ENCODE results near the gene MATN1. TPM values are rescaled to one million over a fixed set of nuclear protein-coding genes. Genes with fewer than 3 reads are reported as not detected.
"Not testable (repeated sequence)": the region's sequence is repeated elsewhere in the genome, so short reads cannot be mapped to it uniquely, and the experiment has no call there.

Gene MATN1
- total RNA-seq, 1 donor from 2014 or later: 0.47 TPM

DNA sequence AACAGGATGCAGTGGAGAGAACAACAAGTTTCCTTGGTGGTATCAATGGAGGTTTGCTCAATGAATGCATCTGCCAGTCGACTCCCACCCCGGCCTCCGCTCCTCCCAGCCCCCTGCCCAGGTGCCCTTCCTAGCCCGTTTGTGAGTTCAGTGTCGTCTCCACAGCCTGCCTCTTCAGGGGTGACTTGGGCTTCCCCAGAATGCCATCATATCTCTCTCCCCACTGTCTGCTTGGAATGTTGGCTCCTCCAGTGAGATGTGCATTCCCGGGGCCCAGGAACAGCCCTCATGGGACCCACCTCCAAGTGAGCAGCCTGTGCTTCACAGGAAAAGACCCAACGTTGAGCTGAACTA, 30.5 kb downstream of the MATN1 start:
- DNase-seq (ENCODE audit: low spot score): no peak
- Mint-ChIP-seq H3K27ac (ENCODE audit: unreplicated experiment) (no peak overlapping the region), H3K27me3 (ENCODE audit: low read depth) (peaks cover 52% of the 10 kb centered on the region), H3K36me3 (ENCODE audit: low read depth) (no peaks in the 10 kb centered on the region), H3K4me1 (ENCODE audit: low read depth) (peaks cover 3% of the 10 kb centered on the region), H3K9me3 (ENCODE audit: low read depth) (no peaks in the 10 kb centered on the region), H3K4me3 (ENCODE audit: unreplicated experiment) (no peak overlapping the region)
- TF ChIP-seq, protein P1, sequence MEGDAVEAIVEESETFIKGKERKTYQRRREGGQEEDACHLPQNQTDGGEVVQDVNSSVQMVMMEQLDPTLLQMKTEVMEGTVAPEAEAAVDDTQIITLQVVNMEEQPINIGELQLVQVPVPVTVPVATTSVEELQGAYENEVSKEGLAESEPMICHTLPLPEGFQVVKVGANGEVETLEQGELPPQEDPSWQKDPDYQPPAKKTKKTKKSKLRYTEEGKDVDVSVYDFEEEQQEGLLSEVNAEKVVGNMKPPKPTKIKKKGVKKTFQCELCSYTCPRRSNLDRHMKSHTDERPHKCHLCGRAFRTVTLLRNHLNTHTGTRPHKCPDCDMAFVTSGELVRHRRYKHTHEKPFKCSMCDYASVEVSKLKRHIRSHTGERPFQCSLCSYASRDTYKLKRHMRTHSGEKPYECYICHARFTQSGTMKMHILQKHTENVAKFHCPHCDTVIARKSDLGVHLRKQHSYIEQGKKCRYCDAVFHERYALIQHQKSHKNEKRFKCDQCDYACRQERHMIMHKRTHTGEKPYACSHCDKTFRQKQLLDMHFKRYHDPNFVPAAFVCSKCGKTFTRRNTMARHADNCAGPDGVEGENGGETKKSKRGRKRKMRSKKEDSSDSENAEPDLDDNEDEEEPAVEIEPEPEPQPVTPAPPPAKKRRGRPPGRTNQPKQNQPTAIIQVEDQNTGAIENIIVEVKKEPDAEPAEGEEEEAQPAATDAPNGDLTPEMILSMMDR (IDR thresholded peaks at IDR 0.05): no peak

DNA sequence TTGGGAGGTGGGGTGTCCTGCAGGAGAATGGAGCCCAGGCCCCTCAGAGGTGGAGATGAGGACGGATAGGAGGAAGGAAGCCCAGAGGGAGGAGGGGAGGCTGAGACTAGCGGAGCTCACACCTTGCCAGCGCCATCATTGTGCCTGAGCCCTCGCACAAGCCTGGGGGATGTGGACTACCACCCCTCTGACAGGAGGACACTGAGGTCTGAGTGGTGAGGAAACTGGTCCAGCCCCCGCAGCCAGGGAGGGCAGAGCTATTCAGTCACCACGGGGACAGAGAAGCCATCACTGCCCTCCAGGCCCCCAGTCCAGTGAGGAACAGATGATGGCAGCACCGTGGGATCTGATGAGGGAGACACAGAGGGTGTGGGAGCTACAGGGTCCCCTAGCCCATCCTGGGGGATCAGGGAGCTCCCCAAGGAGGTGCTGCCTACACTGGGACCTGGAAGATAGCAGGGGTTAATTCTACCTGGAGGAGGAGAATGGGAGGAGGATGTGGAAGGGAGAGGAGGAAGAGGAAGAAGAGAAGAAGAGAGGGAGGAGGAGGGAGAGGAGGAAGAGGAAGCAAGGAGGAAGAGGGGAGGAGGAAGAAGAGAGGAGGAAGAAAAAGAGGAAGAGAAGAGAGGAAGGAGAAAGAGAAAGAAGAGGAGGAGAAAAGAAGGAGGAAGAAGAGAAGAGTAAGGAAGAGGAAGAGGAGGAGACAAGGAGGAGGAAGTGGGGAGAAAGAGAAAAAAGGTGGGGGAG, 31.0 kb downstream of the MATN1 start:
- Mint-ChIP-seq H3K4me3 (ENCODE audit: unreplicated experiment) (no peak overlapping the region), H3K27ac (ENCODE audit: unreplicated experiment) (no peak overlapping the region), H3K27me3 (ENCODE audit: low read depth) (peaks cover 58% of the 10 kb centered on the region), H3K36me3 (ENCODE audit: low read depth) (no peaks in the 10 kb centered on the region), H3K9me3 (ENCODE audit: low read depth) (no peaks in the 10 kb centered on the region), H3K4me1 (ENCODE audit: low read depth) (peaks cover 3% of the 10 kb centered on the region)
- DNase-seq (ENCODE audit: low spot score): no peak
- TF ChIP-seq, protein P1 (IDR thresholded peaks at IDR 0.05): no peak

DNA sequence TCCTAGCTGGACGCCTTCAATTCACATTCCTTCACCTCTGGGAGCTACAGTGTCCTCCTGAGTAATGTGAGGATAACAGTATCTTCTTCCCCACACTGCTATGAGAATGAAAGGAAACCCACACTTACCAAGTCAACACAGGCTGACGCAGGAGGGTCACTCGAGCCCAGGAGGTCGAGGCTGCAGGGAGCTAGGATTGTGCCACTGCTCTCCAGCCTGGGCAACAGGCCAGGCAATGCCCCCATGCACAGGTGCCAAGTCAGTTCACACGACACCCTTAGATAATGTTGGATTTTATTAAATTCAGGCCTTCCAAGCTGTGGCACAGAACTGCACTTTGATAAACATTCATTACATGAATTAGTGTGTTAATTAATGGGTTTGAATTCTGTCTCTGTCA, 31.9 kb downstream of the MATN1 start:
- Mint-ChIP-seq H3K4me3 (ENCODE audit: unreplicated experiment) (no peak overlapping the region), H3K9me3 (ENCODE audit: low read depth) (no peaks in the 10 kb centered on the region), H3K27me3 (ENCODE audit: low read depth) (peaks cover 64% of the 10 kb centered on the region), H3K27ac (ENCODE audit: unreplicated experiment) (no peak overlapping the region), H3K4me1 (ENCODE audit: low read depth) (peaks cover 3% of the 10 kb centered on the region), H3K36me3 (ENCODE audit: low read depth) (no peaks in the 10 kb centered on the region)
- no peak for DNase-seq (ENCODE audit: low spot score)
- TF ChIP-seq, protein P1 (IDR thresholded peaks at IDR 0.05): no peak

DNA sequence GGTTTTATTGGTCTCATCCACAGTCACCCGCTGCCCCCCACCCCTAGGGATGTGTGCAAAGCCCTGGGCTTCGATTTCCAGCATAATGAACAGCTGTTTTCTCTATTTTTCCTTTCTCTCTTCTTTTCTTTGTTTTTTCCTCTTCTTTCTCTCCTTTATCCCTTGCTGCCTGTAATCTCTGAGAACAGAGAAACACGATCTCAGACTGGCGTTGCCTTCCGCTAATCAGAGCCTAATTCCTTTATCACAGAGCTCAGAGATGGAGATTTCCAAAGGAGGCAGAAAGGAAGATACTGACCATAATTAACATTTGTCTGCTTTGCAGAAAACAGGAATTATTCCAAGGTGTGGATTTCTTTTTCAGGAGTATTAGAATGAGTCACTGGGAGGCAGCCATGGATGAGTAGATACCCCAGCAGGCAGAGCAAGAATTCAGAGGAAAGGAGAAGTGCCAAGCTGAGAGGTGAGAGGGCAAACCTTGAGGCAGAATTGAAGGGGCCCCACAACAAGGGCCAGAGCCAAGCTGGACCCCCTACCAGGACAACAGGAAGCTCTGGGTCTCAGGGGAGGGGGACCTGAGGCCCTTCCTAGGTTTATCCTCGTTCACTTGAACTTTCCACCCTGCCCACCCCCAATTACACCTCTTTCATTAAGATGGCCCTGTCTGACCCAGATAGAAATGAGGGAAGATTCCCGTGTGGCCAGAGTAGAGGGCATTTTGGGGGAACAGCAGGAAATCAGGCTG, 33.3 kb downstream of the MATN1 start:
- TF ChIP-seq, protein P1 (IDR thresholded peaks at IDR 0.05): no peak
- peaks cover 63% of the 10 kb centered on the region for H3K27me3 Mint-ChIP-seq (ENCODE audit: low read depth)
- peaks cover 3% of the 10 kb centered on the region for H3K4me1 Mint-ChIP-seq (ENCODE audit: low read depth)
- DNase-seq (ENCODE audit: low spot score): no peak
- no peak overlapping the region for H3K27ac Mint-ChIP-seq (ENCODE audit: unreplicated experiment)
- no peaks in the 10 kb centered on the region for H3K36me3 Mint-ChIP-seq (ENCODE audit: low read depth)
- no peaks in the 10 kb centered on the region for H3K9me3 Mint-ChIP-seq (ENCODE audit: low read depth)
- H3K4me3 Mint-ChIP-seq (ENCODE audit: unreplicated experiment): no peak overlapping the region

DNA sequence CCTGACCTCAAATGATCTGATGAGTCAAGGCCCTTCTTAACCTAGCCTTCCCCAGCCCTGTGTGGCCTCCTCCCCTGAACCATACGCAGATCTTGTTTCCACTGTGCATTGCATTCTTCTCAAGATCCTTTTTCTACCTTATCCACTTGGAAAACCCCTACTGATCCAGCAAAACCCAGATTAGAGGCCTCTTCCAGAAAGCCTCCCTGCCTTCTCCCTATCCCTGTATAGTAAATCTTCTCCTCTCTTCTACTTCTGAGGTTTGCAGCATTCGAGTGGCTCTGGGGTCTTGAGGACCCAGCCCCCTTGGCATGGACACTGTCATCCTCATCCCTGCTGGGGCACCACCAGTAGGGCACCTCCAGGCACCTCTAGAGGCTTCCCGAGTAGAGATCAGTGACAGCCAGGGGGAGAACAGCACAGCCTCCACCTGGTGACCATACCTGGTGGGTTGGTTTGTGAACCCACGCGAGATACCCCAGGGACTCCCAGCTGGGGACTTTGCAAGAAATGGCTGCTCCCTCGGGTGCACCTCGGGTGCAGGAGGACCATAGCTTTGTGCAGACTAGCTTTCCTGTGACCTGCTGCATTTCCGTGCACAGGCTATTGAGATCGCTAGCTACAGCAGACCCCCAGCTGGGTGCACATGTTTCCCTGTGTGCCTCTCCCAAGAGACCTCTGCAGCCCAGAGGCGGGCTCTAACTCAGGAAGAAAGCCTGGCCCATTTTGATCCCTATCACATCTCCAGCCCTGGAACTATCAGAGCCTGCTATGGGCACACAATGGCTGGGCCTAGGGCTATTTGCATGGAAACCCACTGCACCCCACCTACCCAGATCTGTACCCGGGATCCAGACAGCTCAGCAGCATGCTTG, 34.2 kb downstream of the MATN1 start:
- H3K27ac Mint-ChIP-seq (ENCODE audit: unreplicated experiment): no peak overlapping the region
- TF ChIP-seq, protein P1 (IDR thresholded peaks at IDR 0.05): no peak
- no peak overlapping the region for H3K4me3 Mint-ChIP-seq (ENCODE audit: unreplicated experiment)
- peaks cover 67% of the 10 kb centered on the region for H3K27me3 Mint-ChIP-seq (ENCODE audit: low read depth)
- no peaks in the 10 kb centered on the region for H3K36me3 Mint-ChIP-seq (ENCODE audit: low read depth)
- no peaks in the 10 kb centered on the region for H3K9me3 Mint-ChIP-seq (ENCODE audit: low read depth)
- no peak for DNase-seq (ENCODE audit: low spot score)
- H3K4me1 Mint-ChIP-seq (ENCODE audit: low read depth): peaks cover 3% of the 10 kb centered on the region

DNA sequence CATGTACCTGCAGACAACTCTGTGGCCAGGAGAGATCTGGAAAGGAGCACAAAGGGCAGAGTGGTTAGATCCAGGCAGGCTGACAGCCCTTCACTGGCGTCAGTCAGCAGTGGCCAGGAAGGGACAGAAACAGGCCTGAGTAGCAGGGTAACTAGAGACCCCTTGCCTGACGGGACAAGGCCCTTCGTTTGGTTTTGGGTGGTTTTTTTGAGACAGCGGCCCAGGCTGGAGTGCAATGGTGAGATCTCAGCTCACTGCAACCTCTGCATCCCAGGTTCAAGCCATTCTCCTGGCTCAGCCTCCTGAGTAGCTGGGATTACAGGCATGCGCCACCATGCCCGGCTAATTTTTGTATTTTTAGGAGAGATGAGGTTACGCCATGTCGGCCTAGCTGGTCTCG, 34.9 kb downstream of the MATN1 start:
- H3K4me3 Mint-ChIP-seq (ENCODE audit: unreplicated experiment); H3K27ac Mint-ChIP-seq (ENCODE audit: unreplicated experiment); DNase-seq (ENCODE audit: low spot score); H3K36me3 Mint-ChIP-seq (ENCODE audit: low read depth); H3K9me3 Mint-ChIP-seq (ENCODE audit: low read depth); H3K4me1 Mint-ChIP-seq (ENCODE audit: low read depth): not testable (repeated sequence)
- H3K27me3 Mint-ChIP-seq (ENCODE audit: low read depth): peaks cover 71% of the 10 kb centered on the region
